T-helper 1 cell (primary cell): ENCODE data around the gene CHST8.
"Not testable (repeated sequence)": the region's sequence is repeated elsewhere in the genome, so short reads cannot be mapped to it uniquely, and the experiment has no call there.

Experiments
- DNase-seq, 5 donors: peaks; one replicate each; pipeline ENCODE4 v3.0.0-alpha.2; 2012 to 2020

CHST8 gene

GRCh38 chr19:33818411-33818810 lies 196.7 kb downstream of the CHST8 start:
- DNase-seq, result no peak

GRCh38 chr19:33819078-33819477 lies 197.3 kb downstream of the CHST8 start:
- not testable (repeated sequence) for DNase-seq

GRCh38 chr19:33819506-33819879 lies 197.7 kb downstream of the CHST8 start:
- DNase-seq, result no peak

DNA sequence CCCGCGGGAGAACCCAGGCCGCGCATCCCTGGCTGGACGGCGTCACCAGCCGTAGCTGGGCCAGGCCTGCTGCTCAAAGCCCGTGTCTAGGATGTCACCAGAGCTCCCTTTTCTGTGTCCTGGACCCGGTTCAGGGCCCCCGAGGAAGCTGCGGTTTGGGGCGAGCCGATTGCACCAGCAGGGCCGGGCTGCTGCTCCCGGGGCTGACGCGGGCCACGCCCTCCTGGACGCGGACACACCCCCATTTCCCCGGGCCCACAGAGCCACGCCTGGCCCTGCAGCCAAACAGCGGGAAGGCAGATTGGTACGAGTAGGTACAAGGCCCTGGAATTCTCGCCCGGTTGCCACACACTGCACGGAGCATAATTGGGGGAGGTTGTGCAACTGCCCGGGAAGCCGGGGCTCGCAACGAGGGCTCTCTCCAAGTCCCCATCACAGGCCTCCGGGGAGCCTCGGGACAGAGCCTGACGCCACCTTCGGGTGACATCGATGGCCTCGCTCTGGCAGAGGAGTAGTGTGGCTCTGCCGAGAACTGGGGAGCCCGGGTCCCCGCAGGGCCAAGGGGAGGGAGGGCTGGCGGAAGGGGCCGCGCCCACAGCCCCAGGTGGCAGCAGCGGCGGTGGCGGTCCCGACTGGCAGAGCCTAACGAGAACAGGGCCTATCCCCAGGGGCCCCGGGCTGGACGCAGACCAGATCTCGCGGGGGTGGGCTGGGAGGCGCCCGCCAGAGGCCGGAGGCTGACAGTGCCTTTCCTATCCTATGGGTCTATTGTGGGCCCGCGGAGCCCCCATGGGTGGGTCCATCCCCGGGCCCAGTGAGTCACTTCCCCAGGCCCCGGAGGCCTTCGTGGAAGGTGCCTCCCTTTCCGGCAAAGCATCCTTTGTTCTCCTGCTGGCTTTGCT lies 198.4 kb downstream of the CHST8 start:
- peak in 4 of 5 donors; percentile 30 to 91 (median 39) for DNase-seq

DNA sequence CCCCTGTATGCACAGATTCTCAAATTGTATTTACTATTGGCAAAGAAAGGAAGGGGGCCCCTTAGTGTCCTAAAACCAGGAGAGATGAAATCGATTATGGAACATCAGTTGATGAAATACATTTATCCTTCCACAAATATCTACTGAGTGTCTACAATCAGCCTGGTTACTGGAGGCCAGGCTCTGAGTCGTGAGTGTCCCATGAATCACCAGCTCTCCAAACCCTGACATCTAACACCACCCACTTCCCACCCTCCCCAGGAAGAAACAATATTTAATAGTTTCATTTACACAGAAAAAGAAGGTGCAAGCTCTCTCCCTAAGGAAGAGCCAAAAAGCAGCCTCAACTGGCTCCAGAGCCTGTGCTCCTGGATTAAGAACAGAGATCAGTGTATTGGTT lies 200.1 kb downstream of the CHST8 start:
- no peak for DNase-seq
